NCI-H524 treated with DMSO at 0.1 percent for 48 hours (cell line): ENCODE results near the gene METRNL.

ENCODE experiments used
- DNase-seq: peaks from one replicate; lab custom pipeline; 2025; lab: John Stamatoyannopoulos, UW

Gene METRNL

DNA sequence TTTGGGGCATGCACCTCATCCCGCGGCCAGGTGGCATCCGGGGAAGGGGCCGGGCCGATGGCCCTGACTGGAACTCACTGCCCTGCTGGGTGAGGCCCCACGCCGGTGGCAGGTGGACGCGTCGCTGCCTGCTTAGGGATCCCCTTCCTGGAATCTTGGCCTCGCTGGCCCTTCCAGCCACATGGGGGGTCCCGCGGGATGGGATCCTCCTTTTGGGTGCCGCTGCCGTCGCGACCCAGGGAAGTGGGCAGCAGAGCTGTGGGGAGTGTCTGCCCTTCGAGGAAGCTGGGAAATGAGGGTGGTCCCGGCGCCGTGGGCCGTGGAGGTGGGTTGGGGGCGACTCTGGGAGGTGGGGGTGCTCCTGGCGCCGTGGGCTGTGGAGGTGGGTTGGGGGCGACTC, 12.8 kb downstream of the METRNL start:
- DNase-seq, result no peak

DNA sequence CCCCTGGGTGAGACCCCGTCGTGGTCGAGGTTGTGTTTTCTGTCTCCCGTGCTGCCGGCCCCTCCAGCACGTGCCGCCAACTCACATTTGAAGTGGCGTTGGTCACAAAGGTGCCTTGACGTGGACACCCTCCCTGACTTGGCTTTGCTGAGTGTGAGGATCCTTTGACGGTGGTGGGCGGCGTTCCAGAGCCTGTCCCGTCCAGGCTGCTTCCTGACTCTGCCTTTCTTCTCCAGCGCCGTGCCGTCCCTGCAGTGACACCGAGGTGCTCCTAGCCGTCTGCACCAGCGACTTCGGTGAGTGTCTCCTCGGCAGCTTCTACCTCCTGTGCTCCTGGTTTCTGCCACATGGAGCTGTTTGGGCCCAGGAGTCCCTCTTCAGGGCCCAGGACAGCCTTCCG, 13.5 kb downstream of the METRNL start:
- no peak for DNase-seq

DNA sequence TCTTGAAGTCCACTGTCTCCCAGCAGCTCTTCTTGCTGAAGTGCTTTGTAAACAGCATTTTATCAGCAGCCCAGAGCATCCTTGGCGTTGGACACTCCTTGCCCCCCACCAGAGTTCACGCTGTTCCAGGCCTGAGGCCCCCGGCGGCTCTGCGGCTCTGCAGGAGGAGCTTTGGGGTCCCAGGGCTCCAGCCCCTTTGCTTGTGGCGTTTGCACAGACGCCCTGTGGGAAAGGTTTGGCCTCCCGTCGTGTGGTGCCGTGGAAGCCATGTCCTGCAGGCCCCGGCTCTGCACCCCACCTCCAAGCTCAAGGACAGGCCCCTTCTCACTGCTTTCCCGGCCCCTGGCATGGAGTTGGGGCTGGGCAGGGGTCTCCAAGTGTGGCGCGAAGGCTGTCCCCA, 14.1 kb downstream of the METRNL start:
- DNase-seq, result no peak

DNA sequence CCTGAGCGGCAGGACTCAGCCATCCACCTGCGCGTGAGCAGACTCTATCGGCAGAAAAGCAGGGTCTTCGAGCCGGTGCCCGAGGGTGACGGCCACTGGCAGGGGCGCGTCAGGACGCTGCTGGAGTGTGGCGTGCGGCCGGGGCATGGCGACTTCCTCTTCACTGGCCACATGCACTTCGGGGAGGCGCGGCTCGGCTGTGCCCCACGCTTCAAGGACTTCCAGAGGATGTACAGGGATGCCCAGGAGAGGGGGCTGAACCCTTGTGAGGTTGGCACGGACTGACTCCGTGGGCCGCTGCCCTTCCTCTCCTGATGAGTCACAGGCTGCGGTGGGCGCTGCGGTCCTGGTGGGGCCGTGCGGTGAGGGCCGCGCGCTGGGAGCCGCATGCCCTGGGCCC, 14.9 kb downstream of the METRNL start:
- DNase-seq, result no peak

DNA sequence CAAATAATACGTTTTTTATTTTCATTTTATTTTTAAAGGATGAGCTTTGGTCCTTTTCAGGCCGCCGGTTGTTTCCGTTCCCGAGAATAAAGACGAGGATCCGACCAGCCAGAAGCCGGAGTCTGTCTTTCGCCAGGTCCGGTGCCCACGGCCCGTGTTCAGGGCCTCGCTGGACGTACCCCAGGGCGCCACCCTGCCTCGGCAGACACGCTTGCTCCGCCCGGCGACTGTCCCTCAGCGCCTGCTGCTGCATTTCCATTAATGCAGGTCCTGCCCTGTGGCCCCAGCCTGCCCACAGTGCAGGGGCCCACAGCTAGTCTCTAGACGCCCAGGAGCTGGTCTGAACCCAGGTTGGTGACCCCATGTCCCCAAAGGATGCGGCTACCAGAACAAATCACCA, 15.6 kb downstream of the METRNL start:
- DNase-seq, result no peak

DNA sequence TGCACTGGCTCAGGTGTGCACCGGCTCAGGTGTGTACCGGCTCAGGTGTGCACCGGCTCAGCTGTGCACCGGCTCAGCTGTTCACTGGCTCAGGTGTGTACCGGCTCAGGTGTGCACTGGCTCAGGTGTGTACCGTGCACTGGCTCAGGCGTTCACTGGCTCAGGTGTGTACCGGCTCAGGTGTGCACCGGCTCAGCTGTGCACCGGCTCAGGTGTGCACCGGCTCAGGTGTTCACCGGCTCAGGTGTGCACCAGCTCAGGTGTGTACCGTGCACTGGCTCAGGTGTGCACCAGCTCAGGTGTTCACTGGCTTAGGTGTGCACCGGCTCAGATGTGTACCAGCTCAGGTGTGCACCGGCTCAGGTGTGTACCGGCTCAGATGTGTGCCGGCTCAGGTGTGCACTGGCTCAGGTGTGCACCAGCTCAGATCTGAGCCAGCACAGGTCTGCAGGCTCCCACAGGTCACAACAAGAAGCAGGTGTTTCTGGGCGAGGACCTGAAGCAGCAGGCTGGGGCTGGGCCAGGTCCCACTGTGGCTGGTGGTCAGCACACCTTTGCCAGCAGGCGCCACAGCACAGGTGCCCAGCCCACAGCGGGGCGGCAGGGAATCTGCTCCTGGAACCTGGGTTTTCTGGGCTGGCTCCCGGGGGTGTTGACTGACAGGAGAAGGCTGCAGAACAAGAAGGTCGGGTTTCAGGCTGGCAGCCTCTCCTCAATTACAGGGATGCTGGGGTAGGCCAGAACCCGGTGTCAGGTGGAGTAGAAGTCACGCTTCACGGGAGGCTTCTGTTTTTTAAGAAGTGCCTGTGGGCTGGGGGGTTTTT, 17.2 kb downstream of the METRNL start:
- no peak for DNase-seq

DNA sequence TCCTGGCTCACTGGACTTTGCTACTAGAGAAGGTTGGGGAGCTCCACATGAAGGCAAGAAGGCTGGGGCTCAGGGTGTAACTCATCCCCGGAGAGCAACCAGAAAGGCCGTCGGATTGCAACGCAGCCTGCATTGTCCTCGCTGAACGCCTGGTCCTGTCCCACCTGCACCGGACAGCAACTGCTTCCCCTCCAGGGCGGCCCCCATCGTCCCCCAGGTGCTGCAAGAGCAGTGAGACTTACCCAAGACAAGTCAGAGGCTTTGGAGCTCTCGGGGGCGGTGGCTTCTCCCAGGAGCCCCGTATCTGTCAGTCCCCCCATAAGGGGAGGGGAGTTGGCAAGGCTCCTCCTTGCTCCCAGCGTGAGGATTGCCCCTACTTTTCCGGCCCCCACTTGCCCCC, 18.4 kb downstream of the METRNL start:
- no peak for DNase-seq

DNA sequence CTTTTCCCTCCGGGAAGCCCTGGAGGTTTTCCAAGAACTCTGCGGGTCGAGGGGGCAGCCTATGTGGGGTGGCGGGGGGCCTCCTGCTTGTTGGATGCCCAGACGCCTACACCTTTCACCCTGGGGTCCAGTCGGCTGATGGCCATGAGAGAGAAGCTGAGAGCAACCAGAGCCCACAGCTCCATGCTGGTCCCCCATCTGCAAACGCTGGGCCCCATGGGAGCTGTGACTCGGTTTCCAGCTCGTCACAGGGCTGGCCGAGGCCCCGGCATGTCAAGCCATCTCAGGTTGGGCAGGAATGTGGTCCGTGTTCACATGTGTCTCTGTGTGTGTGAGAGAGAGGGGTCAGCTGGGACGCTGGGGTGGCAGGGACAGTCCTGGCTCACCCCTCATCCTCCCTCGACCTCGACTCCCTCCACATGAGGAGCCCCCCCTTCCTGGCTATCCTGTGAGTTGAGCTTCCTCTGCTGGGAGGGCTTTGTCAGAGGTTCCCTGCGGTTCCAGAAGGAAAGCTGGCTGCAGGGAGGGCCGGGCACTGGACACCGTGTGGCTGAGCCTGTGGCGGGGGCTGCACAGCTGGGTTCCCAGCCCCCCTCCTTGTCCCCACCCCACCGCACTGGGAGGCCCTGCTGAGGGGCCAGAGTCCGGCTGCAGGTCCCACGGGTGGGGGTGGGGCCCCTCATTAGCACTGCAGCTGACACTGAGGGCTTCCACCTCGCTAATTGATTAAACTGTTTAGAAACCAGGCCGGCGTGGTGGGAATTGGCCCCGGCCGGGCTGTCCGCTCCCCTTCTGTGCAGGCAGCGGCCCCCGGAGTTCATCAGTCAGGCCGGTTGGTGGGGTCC, 19.1 kb downstream of the METRNL start:
- no peak for DNase-seq

DNA sequence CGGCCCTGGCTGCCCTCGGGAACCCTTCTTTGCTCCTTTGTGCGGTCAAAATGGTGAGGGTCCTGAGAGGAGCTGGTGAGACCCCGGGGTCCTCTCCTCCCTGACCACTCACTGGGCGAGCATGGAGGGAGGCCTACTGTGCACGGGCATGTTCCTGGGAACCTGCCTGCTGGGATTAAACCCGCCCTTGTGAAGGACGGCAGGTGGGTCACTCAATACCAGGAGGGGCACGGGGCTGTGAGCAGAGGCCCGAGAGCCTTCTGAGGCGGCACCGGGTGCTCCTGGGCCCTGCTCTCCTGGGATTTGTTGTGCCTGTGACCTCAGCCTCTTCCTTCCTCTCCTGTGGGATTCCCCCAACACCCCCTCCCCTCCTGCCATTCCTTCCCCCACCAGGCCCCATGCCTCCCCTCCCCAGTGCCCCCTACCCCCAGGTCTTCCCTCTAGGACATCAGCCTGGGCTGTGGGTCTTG, 19.7 kb downstream of the METRNL start:
- DNase-seq, result no peak

DNA sequence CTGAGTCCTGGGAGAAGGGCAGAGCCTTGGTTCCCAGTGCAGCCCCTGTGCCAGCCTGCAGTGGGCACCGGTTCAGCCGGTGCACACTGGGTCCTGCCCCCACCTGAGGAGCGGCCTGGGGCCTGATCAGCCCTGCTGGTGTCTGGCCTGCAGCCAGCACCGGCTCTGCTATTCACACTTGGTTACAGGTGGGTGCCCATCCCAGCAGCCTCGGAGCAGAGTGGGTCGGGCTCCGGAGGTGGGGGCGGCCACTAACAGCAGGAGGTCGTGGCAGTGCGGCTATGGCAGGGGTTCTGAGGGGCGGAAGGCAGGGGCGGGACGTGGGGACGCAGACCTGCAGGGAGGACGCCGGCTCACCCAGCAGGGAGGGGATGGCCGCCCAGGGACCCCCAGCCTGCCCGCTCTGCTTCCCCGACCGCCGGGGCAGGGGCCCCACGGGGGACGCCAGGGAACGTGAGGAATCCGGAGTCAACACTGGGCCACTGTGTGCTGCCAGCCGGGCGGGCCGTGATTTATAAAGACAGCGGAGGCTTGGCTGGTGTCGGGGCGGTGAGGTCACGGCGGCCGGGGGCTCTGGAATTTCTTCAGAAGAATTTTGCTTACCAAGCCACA, 20.3 kb downstream of the METRNL start:
- DNase-seq, result no peak

DNA sequence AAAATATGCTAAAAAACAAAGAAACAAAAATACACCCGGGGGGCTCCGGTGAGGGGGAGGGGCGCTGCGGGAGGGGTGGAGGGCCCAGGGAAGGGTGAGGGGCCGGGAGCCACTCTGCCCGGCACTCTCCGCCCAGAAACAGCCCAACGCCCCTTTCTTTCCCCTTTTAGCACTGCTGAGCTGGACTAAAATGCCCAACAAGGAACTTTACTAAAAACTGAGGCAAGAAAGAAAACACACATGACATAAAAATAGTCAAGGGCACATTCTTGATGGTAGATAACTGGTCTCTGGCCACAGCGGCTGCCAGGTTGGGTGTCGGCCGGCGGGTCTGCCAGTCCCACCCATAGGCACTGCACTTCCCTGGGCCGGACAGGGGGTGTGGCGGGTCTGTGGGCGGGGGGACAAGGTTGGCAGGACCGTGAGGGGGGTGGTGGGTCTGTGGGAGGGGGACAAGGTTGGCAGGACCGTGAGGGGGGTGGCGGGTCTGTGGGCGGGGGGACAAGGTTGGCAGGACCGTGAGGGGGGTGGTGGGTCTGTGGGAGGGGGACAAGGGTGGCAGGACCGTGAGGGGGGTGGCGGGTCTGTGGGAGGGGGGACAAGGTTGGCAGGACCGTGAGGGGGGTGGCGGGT, 20.9 kb downstream of the METRNL start:
- no peak for DNase-seq

DNA sequence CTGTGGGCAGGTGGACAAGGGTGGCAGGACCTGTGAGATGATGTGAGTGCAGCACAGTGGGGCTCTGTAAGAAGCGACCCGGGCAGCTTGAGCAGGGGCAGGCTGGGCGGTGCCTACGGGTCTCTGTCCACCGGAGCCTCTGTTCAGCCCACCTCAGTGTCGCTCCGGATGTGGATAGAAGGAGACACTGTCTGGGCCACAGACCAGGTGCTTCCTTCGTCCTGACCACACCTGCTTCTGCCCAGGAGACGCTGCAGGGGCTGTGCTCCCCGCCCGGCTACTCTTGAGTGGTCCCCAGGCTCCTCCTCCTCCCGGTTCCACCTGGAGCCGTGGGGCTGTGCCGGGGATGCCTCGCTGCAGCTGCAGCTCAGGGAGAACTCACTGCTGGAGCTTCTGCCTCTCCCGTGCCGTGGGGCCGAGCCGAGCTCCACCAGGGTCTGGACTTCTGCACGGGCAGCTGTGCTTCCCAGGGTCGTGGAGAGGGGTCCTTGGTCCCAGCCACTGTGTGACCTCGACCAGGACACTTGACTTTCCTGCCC, 21.5 kb downstream of the METRNL start:
- no peak for DNase-seq

DNA sequence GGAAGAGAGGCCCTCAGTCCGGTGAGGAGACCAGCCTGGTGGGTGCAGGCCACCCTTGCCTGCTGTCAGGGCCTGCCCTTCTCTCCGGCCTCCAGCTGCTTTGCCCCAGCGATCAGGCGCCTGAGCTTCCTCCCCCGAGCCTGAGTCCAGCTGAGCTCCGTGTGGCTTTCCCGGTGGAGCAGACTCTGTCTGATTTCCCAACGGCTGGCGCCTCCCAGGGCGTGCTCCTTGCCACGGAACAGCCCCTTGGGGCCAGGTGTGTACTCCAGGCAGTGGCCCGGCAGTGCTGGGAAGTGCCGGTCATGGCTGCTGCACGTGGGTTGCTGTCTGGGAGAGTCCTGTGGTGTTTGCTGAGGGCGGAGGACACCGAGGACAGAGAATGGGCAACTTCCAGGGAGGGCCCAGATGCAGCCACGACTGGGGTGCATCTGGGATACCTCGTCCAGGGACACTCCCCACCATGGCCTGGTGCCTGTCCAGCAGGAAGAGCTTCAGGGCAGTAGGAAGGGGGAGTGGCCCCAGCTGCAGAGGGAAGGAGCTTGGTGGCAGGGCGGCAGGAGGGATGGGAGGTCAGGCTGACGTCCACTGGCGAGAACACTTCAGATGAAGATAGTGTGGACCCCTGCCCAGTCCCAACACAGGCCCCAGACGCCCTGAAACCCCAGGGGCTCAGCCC, 22.5 kb downstream of the METRNL start:
- no peak for DNase-seq

DNA sequence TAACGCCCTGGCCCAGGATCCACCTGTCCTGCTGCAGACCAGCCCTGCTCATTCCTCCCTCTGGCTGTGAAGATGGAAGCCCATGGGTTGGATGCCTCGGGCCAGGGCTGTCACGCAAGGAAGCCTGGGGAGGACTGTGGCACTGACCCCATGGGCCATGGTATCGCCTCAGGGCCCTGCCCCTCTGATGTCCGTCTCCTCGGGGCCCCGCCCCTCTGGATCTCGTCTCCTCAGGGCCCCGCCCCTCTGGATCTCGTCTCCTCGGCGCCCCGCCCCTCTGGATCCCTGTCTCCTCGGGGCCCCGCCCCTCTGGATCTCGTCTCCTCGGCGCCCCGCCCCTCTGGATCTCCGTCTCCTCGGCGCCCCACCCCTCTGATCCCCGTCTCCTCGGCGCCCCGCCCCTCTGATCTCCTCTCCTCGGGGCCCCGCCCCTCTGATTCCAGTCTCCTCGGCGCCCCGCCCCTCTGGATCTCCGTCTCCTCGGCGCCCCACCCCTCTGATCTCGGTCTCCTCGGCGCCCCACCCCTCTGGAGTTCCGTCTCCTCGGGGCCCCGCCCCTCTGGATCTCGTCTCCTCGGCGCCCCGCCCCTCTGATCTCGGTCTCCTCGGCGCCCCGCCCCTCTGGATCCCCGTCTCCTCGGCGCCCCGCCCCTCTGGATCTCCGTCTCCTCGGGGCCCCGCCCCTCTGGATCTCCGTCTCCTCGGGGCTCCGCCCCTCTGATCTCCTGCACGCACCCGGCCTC, 24.0 kb downstream of the METRNL start:
- DNase-seq, result no peak

DNA sequence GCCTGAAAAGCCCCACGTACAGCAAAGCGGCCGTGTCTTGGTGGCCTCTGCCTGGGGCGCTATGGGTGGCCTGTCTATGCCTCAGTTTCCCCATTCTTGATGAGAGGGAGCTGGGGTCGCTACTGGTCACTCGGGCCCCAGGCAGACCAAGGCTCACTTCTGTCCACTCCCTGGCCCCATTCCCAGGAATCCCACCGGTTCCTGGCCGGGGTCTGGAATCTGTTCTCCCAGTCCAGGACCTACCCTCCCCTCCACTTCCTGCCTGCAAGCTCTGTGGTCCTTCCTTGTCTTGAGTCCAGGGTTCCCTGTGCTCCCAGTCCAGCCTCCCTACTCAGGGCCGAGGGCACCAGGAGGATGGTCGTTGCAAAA, 24.5 kb downstream of the METRNL start:
- no peak for DNase-seq

DNA sequence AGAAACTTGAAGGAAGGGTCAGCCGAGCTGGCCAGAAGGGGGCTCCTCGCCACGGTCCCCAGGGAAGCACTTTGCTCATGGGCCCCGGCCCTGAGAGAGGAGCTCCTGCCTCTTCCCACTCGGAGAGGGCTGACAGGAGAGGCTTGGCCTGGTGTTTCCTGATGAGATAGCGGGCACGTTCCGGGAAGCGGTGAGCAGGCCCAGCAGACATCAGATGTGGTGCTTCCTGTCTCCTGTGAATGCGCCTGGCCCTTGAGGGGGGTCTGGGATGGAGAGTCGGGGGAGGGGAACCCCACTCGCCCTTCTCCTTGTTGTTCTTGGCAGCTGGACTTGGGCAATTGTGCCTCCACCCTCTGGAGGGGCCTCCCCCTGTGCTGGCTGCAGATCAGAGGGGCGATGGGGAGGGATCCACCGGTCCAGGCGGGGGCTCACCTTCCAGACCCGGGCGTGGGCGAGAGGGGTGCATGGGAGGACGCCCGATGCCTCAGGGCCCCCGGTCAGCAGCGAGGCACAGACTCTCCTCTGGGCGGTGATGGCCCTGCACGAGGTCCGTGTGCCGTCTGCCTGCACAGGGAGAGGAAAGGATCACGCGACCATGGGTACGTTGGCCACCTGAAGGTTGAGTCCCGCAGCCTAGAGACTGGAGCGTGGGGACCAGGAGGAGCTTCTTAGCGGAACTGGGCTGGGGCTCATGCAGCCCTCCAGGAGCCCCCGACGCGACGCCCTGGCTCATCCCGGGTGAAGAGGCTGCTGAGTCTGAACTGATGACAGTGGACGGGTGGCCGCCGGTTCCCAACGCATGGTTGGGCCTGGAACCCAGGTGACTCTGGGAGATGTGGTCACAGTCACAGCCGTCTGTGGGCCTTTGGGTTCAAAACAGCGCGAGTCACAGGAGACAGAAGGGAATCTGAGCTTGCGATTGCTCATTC, 25.4 kb downstream of the METRNL start:
- no peak for DNase-seq

DNA sequence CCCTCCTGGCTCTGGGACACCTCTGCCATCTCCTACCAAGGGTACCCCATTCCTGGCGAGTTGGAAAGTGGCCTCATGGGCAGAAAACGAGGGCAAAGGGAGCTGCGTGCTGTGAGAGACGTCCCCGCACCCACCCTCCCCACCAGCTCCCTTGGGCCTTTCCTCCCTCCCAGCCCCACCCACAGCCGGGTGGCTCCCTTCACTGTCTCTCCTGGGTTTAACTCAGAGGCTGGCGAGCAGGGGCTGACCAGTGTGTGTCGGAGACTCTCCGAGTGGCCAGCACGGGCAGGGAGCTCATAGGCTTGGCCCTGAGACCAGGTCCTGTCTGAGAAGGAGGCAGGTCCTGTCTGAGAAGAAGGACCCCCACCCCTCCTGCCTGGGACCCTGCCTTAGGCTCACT, 26.1 kb downstream of the METRNL start:
- no peak for DNase-seq

DNA sequence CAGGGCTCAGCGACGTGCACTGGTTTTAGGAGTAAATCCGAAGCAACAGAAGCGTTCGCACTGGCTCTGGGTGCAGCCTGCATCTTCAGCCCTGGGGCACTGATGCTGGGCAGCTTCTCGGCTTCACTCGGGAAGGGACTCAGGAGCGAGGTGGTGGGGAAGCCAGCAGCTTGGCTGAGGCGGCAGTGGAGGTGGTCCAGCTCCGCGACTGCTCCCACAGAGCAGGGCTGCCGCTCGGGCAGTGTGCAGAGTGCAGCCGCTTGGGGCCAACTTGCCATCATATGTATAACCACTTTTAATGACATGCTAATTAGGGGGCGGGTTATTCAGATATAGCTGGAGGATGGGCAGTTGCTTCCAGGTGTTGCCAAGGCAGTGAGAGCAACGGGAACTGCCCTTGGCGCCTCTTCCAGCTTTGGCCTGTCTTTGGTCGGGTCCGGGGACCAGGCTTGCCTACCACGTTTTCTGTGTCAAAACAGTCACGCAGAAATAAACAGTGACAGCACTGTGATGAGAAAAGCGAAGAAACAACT, 26.7 kb downstream of the METRNL start:
- DNase-seq, result no peak

DNA sequence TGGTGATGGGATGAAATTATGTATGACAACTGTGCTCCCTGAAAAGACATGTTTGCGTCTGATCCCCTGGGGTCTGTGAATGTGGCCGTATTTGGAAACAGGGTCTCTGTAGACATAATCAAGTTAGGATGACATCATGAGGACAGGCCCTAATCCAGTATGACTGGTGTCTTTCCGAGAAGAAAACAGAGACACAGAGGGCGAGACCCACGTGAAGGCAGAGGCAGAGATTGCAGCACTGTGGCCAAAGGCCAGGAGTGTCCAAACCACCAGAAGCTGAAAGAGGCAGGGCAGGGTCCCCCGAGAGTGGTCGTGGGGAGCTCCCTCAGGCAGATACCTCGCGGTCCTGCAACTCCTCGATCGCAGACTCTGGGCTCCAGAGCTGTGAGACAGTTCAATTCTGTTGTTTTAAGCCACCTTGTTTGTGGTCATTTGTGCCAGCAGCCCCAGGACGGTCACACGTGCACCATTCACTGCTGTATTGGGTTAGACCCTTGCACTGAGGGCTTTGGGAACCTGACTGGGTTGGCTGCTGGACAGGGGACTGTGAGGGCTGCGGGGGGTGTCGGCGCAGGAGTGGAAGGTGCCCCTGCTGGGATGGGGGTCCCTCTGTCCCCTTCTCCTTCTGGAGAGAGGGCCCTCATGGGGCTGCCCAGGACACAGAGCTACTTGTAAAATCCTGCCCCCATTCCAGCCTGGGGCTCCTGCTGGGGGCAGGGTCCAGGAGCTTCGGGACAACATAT, 27.7 kb downstream of the METRNL start:
- no peak for DNase-seq
